GM12878 (cell line): Measurements from ENCODE around the gene SLX4. TPM values are rescaled to one million over a fixed set of nuclear protein-coding genes. Genes with fewer than 3 reads are reported as not detected.

Experiments
- ASH2L ChIP-seq: fragments of 300-600, 200-600 bp; sonication (generic); IDR thresholded peaks from 2 replicates; pipeline ENCODE4 v1.6.1; 2017; ENCODE audit warnings: low read depth, mild to moderate bottlenecking, borderline replicate concordance
- BHLHE40 ChIP-seq, 2 experiments: fragments of 450-650 bp in 1 of 2; IDR thresholded peaks; 2 replicates each; pipeline ENCODE4 v1.6.1; 2011 to 2017; ENCODE audit warnings: low read depth in 2 of 2, borderline replicate concordance in 1 of 2, improper control_type of control experiment in 1 of 2, low read length in 1 of 2, mild to moderate bottlenecking in 1 of 2
- DPF2 ChIP-seq: fragments of 450-650 bp; IDR thresholded peaks from 2 replicates; pipeline ENCODE4 v1.6.1; 2017; ENCODE audit warnings: mild to moderate bottlenecking
- EP300 ChIP-seq, 2 experiments: fragments of 150-350 bp in 1 of 2; IDR thresholded peaks; 2 replicates each; pipeline ENCODE4 v1.6.1; 2011 to 2012; ENCODE audit warnings: low read depth in 2 of 2, low read length in 2 of 2, borderline replicate concordance in 1 of 2, improper control_type of control experiment in 1 of 2, inconsistent platforms in 1 of 2; ENCODE audit not compliant: control insufficient read depth in 1 of 2
- FOS ChIP-seq: IDR thresholded peaks from 3 replicates; pipeline ENCODE4 v1.6.1; 2011; ENCODE audit warnings: borderline replicate concordance; ENCODE audit not compliant: insufficient read length; ENCODE audit errors: extremely low read depth
- MTA3 ChIP-seq: IDR thresholded peaks from 2 replicates; pipeline ENCODE4 v1.6.1; 2012; ENCODE audit warnings: low read length, inconsistent platforms, borderline replicate concordance
- RUNX3 ChIP-seq: IDR thresholded peaks from 2 replicates; pipeline ENCODE4 v1.6.1; 2012; ENCODE audit warnings: low read length, inconsistent platforms
- SMAD1 ChIP-seq: fragments of 450-650 bp; IDR thresholded peaks from 2 replicates; pipeline ENCODE4 v1.6.1; 2018; ENCODE audit warnings: mild to moderate bottlenecking, low read depth; ENCODE audit not compliant: partially characterized antibody
- TBL1XR1 ChIP-seq: IDR thresholded peaks from 2 replicates; pipeline ENCODE4 v1.6.1; 2012; ENCODE audit warnings: low read depth, low read length, improper control_type of control experiment
- TCF12 ChIP-seq: IDR thresholded peaks from 2 replicates; pipeline ENCODE4 v1.6.1; 2011; ENCODE audit warnings: low read depth, mild to moderate bottlenecking, low read length
- USF1 ChIP-seq: IDR thresholded peaks from 2 replicates; pipeline ENCODE4 v1.6.1; 2011; ENCODE audit warnings: borderline replicate concordance, low read depth, mild to moderate bottlenecking, moderate library complexity, mixed read lengths, low read length; ENCODE audit not compliant: insufficient read depth; ENCODE audit errors: extremely low read length
- ZNF24 ChIP-seq: fragments of 450-650 bp; IDR thresholded peaks from 2 replicates; pipeline ENCODE4 v1.6.1; 2017; ENCODE audit warnings: antibody characterized with exemption, mild to moderate bottlenecking
- polyA plus RNA-seq, 11 experiments: library from polyadenylated mRNA; depleted of rRNA in 4 of 11; unstranded in 6 of 11; stranded (reverse) in 5 of 11; fragments of >200 nt; fragmentation: Nextera tagmentation in 4 of 11; fragmentation: Illumina TruSeq in 1 of 11; extraction: Ambion mirVana in 4 of 11; extraction: Trizol in 1 of 11; gene quantifications; 1 replicate in 1 of 11; 2 replicates in 10 of 11; pipeline versions ENCODE4 v1.2.1 to v1.2.3, GENCODE V29; 2011 to 2016; ENCODE audit warnings: inconsistent platforms in 2 of 11, missing spikeins in 2 of 11, low read depth in 1 of 11
- total RNA-seq, 4 experiments: library from RNA; depleted of rRNA in 3 of 4; stranded (reverse); fragments of >200 nt in 3 of 4; fragmentation: Illumina TruSeq in 1 of 4; extraction: Trizol in 1 of 4; gene quantifications; 2 replicates each; pipeline versions ENCODE4 v1.2.1 to v1.2.3, GENCODE V29; 2013 to 2021
- TF ChIP-seq, protein P1 (sequence below): fragments of 450-650 bp; IDR thresholded peaks from 2 replicates; pipeline ENCODE4 v1.6.1; 2018; ENCODE audit warnings: borderline replicate concordance, mild to moderate bottlenecking; ENCODE audit not compliant: partially characterized antibody

The SLX4 gene
- total and polyA plus RNA-seq, 10 of the 15 experiments (the other 5 are each of a cell fraction or from before 2014, with no cell fraction given), result 0.18 to 12.3 (median 4.8) TPM

GRCh38 chr16:3578610-3579551 is 32.5 kb downstream of the SLX4 start (continued):
- peak; percentile 95 for TF ChIP-seq TCF12
- TF ChIP-seq SMAD1, result no peak
- no peak for TF ChIP-seq FOS
- peak in 1 of 2 experiments; percentile 40; a peak in 1 of 4 replicates for TF ChIP-seq BHLHE40 (IDR thresholded peaks at IDR 0.05; ENCODE audit: borderline replicate concordance in 1 of 2, low read depth in 2 of 2, low read length in 1 of 2)
- TF ChIP-seq ZNF24, result no peak
- peak; percentile 94 for TF ChIP-seq RUNX3
- peak in 1 of 2 experiments; percentile 37; a peak in 1 of 4 replicates for TF ChIP-seq EP300 (IDR thresholded peaks at IDR 0.05; ENCODE audit: borderline replicate concordance in 1 of 2, control insufficient read depth in 1 of 2, low read depth in 2 of 2, low read length in 2 of 2)
- peak; percentile 86; the same call in 1 of the 2 replicates for TF ChIP-seq DPF2
- TF ChIP-seq USF1, result no peak
- TF ChIP-seq ASH2L, result no peak
- 0 out of 2 replicates have a peak, but pooled peaks have one; percentile 20 for TF ChIP-seq MTA3
- TF ChIP-seq, protein P1, sequence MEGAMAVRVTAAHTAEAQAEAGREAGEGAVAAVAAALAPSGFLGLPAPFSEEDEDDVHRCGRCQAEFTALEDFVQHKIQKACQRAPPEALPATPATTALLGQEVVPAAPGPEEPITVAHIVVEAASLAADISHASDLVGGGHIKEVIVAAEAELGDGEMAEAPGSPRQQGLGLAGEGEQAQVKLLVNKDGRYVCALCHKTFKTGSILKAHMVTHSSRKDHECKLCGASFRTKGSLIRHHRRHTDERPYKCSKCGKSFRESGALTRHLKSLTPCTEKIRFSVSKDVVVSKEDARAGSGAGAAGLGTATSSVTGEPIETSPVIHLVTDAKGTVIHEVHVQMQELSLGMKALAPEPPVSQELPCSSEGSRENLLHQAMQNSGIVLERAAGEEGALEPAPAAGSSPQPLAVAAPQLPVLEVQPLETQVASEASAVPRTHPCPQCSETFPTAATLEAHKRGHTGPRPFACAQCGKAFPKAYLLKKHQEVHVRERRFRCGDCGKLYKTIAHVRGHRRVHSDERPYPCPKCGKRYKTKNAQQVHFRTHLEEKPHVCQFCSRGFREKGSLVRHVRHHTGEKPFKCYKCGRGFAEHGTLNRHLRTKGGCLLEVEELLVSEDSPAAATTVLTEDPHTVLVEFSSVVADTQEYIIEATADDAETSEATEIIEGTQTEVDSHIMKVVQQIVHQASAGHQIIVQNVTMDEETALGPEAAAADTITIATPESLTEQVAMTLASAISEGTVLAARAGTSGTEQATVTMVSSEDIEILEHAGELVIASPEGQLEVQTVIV, result no peak
- TF ChIP-seq TBL1XR1, result no peak
